ENCODE results near the gene AASS. TPM values are rescaled to one million over a fixed set of nuclear protein-coding genes. Genes with fewer than 3 reads are reported as not detected.

The AASS gene
- total RNA-seq, 1 donor from 2014 or later, result 15.2 TPM

DNA sequence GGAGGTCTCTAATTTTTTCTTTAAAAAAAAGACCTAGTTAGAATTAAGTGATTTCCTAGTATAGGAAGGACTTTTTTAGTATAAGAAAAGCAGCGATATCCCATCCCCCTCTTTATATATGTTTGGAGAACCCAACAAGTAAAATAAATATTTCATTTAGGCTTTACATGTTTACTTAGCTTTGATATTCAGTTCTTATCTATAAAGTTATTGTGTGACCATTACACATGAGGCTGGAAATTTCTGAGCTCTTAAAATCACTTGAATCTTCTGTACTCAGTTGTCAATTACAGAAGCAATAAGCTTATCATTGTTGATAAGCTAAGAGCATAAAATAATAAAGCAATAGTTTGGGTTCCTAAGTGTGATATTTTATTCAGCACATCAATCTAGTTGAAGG is 89.7 kb downstream of the AASS start:
- no peak for DNase-seq (ENCODE audit: extremely low read depth, low read depth, low spot score)

DNA sequence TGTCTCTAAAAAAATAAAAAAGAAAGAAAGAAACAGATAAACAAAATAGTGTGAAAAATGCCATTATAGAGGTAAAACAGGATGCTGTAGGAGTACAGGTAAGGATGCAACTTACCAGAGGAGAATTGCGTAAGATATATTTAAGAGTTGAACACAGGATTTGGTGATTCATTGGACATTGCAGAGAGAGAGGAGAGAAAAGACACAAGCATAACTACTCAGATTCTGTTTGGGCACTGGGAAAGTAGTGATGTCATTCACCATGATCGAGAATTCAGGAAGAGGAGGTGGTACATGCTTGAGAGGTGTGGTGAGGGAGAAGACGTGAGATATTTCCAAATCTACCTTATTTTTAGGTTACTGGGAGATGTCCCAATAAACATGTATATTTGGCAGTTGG is 97.6 kb downstream of the AASS start:
- DNase-seq (ENCODE audit: extremely low read depth, low read depth, low spot score), result no peak

DNA sequence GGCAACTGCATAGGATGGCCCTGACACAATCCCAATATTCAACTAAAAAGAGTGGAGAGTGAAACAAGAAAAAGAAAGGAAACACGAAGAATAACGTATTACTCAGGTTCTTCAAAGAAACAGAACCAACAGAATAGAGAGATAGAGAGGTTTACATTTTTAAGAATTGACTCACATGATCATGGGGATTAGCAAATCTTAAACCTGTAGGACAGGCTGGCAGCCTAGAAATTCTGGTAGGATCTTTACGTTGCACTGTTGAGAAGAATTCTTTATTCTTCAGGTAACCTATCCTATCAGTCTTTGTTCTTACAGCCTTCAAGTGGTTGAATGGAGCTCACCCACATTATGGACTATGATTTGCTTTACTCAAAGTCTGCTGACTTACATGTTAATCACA is 103.9 kb downstream of the AASS start:
- DNase-seq (ENCODE audit: extremely low read depth, low read depth, low spot score), result no peak

DNA sequence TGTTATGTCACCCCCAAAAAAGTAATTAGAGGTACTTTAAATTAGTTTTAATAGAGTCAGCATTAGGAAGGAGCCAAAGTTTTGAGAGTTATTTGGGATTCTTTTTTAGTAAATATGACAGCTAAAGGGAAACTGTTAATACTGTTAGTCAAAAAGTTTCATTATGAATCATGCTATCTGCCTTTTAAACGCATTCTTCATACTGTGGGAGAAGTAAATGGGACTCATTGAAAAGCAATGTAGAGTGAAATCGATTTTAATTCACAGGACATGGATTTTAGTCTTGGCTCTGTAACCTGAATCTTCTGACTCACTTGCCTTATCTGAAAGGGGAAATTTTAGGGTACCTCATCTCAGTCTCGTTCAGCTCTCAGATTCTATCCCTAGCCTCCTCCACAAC is 105.1 kb downstream of the AASS start:
- DNase-seq (ENCODE audit: extremely low read depth, low read depth, low spot score), result no peak

- no peak for DNase-seq (ENCODE audit: extremely low read depth, low read depth, low spot score)
Measured at GRCh38 chr7:122038134-122038533, 105.9 kb downstream of the AASS start.

DNA sequence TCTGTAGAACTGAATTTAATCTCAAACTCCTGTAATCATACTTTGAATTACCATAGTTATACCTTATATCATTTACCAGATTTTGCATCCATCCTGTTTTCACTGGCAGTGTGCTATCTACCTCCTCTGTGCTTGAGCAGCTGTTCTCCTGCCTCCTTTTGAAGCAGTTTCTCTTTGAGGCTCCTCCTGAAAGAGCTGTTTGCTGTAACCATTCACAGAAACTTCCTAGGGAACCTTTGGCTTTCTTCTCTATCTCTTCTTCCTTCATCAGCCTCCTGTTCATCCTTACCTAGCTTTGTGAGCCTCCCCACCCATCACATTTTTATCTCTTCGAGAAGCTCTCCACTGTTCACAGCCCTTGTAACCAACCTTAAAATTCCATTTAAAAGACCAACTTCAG is 108.2 kb downstream of the AASS start:
- DNase-seq (ENCODE audit: extremely low read depth, low read depth, low spot score), result no peak

GRCh38 chr7:122033641-122034040 is 110.4 kb downstream of the AASS start:
- no peak for DNase-seq (ENCODE audit: extremely low read depth, low read depth, low spot score)

GRCh38 chr7:122027058-122027457 is 117.0 kb downstream of the AASS start:
- DNase-seq (ENCODE audit: extremely low read depth, low read depth, low spot score), result no peak

Other genes starting within 250 kb of the AASS start
- not detected in 2 replicates for gene FEZF1, start 160.5 kb upstream of the AASS start, total RNA-seq